Dendritic cell treated with granulocyte-macrophage colony-stimulating factor and Interleukin-4, amounts not matched to agents 40 ng/mL and 50 ng/mL, for 4 days (primary cell): ENCODE data around the gene DYNLT2B.
"Not testable (repeated sequence)": the region's sequence is repeated elsewhere in the genome, so short reads cannot be mapped to it uniquely, and the experiment has no call there.

Experiments
- H3K27ac Mint-ChIP-seq: one replicate; pipeline ENCODE4 v1.8.0; 2022; ENCODE audit warnings: mild to moderate bottlenecking, mixed read lengths
- H3K27me3 Mint-ChIP-seq: one replicate; pipeline ENCODE4 v1.8.0; 2022; ENCODE audit warnings: mild to moderate bottlenecking, mixed read lengths
- H3K36me3 Mint-ChIP-seq: one replicate; pipeline ENCODE4 v1.8.0; 2022; ENCODE audit warnings: low read depth, mixed read lengths
- H3K4me1 Mint-ChIP-seq: one replicate; pipeline ENCODE4 v1.8.0; 2022; ENCODE audit warnings: low read depth, mixed read lengths
- H3K4me3 Mint-ChIP-seq: one replicate; pipeline ENCODE4 v1.8.0; 2022; ENCODE audit warnings: mild to moderate bottlenecking, moderate library complexity, mixed read lengths
- H3K9me3 Mint-ChIP-seq: one replicate; pipeline ENCODE4 v1.8.0; 2022; ENCODE audit warnings: mixed read lengths
- intact Hi-C: fragments of 100-400 bp; cut with micrococcal nuclease; formaldehyde crosslinking; loops from one replicate; pipeline ENCODE4 v1.15.0; 2022

DYNLT2B gene

GRCh38 chr3:196274585-196274984 lies 43.5 kb downstream of the DYNLT2B start:
- intact Hi-C loops, result no loop called here
- H3K4me3 Mint-ChIP-seq, result no peak overlapping the region
- H3K4me1 Mint-ChIP-seq, result peaks cover 50% of the 10 kb centered on the region
- peaks cover 61% of the 10 kb centered on the region for H3K36me3 Mint-ChIP-seq
- H3K9me3 Mint-ChIP-seq, result no peaks in the 10 kb centered on the region
- peak overlapping the region; percentile 33 for H3K27ac Mint-ChIP-seq
- H3K27me3 Mint-ChIP-seq, result no peaks in the 10 kb centered on the region

- H3K36me3 Mint-ChIP-seq, result peaks cover 70% of the 10 kb centered on the region
- H3K4me1 Mint-ChIP-seq, result peaks cover 50% of the 10 kb centered on the region
- intact Hi-C loops, result no loop called here
- no peaks in the 10 kb centered on the region for H3K27me3 Mint-ChIP-seq
- H3K9me3 Mint-ChIP-seq, result no peaks in the 10 kb centered on the region
- H3K27ac Mint-ChIP-seq, result peak overlapping the region; percentile 33
- no peak overlapping the region for H3K4me3 Mint-ChIP-seq
Measured at GRCh38 chr3:196273655-196274054, 44.4 kb downstream of the DYNLT2B start.

GRCh38 chr3:196272826-196273225 lies 45.2 kb downstream of the DYNLT2B start:
- intact Hi-C loops, result no loop called here
- peaks cover 69% of the 10 kb centered on the region for H3K36me3 Mint-ChIP-seq
- H3K4me1 Mint-ChIP-seq, result peaks cover 47% of the 10 kb centered on the region
- H3K27me3 Mint-ChIP-seq, result no peaks in the 10 kb centered on the region
- H3K9me3 Mint-ChIP-seq, result no peaks in the 10 kb centered on the region
- no peak overlapping the region for H3K27ac Mint-ChIP-seq
- H3K4me3 Mint-ChIP-seq, result no peak overlapping the region

GRCh38 chr3:196270499-196270898 lies 47.5 kb downstream of the DYNLT2B start:
- intact Hi-C loops, result no loop called here
- H3K4me3 Mint-ChIP-seq, result no peak overlapping the region
- H3K9me3 Mint-ChIP-seq, result no peaks in the 10 kb centered on the region
- peak overlapping the region; percentile 36 for H3K27ac Mint-ChIP-seq
- H3K27me3 Mint-ChIP-seq, result no peaks in the 10 kb centered on the region
- H3K4me1 Mint-ChIP-seq, result peaks cover 39% of the 10 kb centered on the region
- H3K36me3 Mint-ChIP-seq, result peaks cover 81% of the 10 kb centered on the region

GRCh38 chr3:196268284-196269163 lies 49.5 kb downstream of the DYNLT2B start:
- Mint-ChIP-seq H3K4me1 (peaks cover 34% of the 10 kb centered on the region), H3K4me3 (no peak overlapping the region), H3K36me3 (peaks cover 83% of the 10 kb centered on the region), H3K27ac (peak overlapping the region; percentile 23), H3K27me3 (no peaks in the 10 kb centered on the region), H3K9me3 (no peaks in the 10 kb centered on the region)
- intact Hi-C loops, result no loop called here

GRCh38 chr3:196263819-196264218 lies 54.2 kb downstream of the DYNLT2B start:
- H3K9me3 Mint-ChIP-seq, result no peaks in the 10 kb centered on the region

GRCh38 chr3:196260784-196261183 lies 57.3 kb downstream of the DYNLT2B start:
- no peaks in the 10 kb centered on the region for H3K27me3 Mint-ChIP-seq
- H3K4me3 Mint-ChIP-seq, result no peak overlapping the region
- H3K9me3 Mint-ChIP-seq, result no peaks in the 10 kb centered on the region
- H3K27ac Mint-ChIP-seq, result no peak overlapping the region
- peaks cover 7% of the 10 kb centered on the region for H3K4me1 Mint-ChIP-seq
- intact Hi-C loops, result no loop called here
- H3K36me3 Mint-ChIP-seq, result peaks cover 95% of the 10 kb centered on the region

More at GRCh38 chr3:196263819-196264218, 54.2 kb downstream of the DYNLT2B start:
- H3K36me3 Mint-ChIP-seq, result peaks cover 88% of the 10 kb centered on the region
- H3K4me1 Mint-ChIP-seq, result peaks cover 14% of the 10 kb centered on the region
- no peak overlapping the region for H3K4me3 Mint-ChIP-seq
- H3K27ac Mint-ChIP-seq, result peak overlapping the region; percentile 5
- no peaks in the 10 kb centered on the region for H3K27me3 Mint-ChIP-seq
- intact Hi-C loops, result no loop called here

- no peak overlapping the region for H3K4me3 Mint-ChIP-seq
- no peaks in the 10 kb centered on the region for H3K9me3 Mint-ChIP-seq
- no peaks in the 10 kb centered on the region for H3K27me3 Mint-ChIP-seq
- peaks cover 79% of the 10 kb centered on the region for H3K36me3 Mint-ChIP-seq
- no peaks in the 10 kb centered on the region for H3K4me1 Mint-ChIP-seq
- intact Hi-C loops, result loop anchor here (10.0 kb wide), 1 partner anchor 229 kb away; no protein-coding TSS in a partner anchor
- no peak overlapping the region for H3K27ac Mint-ChIP-seq
Measured at GRCh38 chr3:196255776-196256175, 62.3 kb downstream of the DYNLT2B start.

- Mint-ChIP-seq H3K36me3 (peaks cover 68% of the 10 kb centered on the region), H3K27ac (no peak overlapping the region)
- intact Hi-C loops, result loop anchor here (10.0 kb wide), 1 partner anchor 230 kb away; no protein-coding TSS in a partner anchor
Measured at GRCh38 chr3:196254376-196255283, 63.4 kb downstream of the DYNLT2B start.

GRCh38 chr3:196251918-196252317 lies 66.1 kb downstream of the DYNLT2B start:
- intact Hi-C loops, result loop anchor here (2.0 to 10.0 kb wide), 2 partner anchors 233 to 267 kb away; no protein-coding TSS in a partner anchor
- Mint-ChIP-seq H3K9me3 (no peaks in the 10 kb centered on the region), H3K27ac (no peak overlapping the region), H3K4me3 (no peak overlapping the region), H3K4me1 (no peaks in the 10 kb centered on the region), H3K36me3 (peaks cover 68% of the 10 kb centered on the region), H3K27me3 (no peaks in the 10 kb centered on the region)

More at GRCh38 chr3:196254376-196255283, 63.4 kb downstream of the DYNLT2B start:
- Mint-ChIP-seq H3K27me3 (no peaks in the 10 kb centered on the region), H3K4me3 (no peak overlapping the region), H3K9me3 (no peaks in the 10 kb centered on the region), H3K4me1 (no peaks in the 10 kb centered on the region)

- no peak overlapping the region for H3K4me3 Mint-ChIP-seq
- H3K9me3 Mint-ChIP-seq, result no peaks in the 10 kb centered on the region
- peaks cover 82% of the 10 kb centered on the region for H3K36me3 Mint-ChIP-seq
- no peak overlapping the region for H3K27ac Mint-ChIP-seq
- intact Hi-C loops, result no loop called here
- H3K27me3 Mint-ChIP-seq, result no peaks in the 10 kb centered on the region
- H3K4me1 Mint-ChIP-seq, result no peaks in the 10 kb centered on the region
Measured at GRCh38 chr3:196246612-196247308, 71.3 kb downstream of the DYNLT2B start.

- H3K4me1 Mint-ChIP-seq, H3K27ac Mint-ChIP-seq, intact Hi-C loops, H3K4me3 Mint-ChIP-seq, H3K27me3 Mint-ChIP-seq, H3K9me3 Mint-ChIP-seq: not testable (repeated sequence)
- peaks cover 100% of the 10 kb centered on the region for H3K36me3 Mint-ChIP-seq
Measured at GRCh38 chr3:196244166-196244565, 73.9 kb downstream of the DYNLT2B start.

GRCh38 chr3:196241704-196242103 lies 76.3 kb downstream of the DYNLT2B start:
- Mint-ChIP-seq H3K4me1 (no peaks in the 10 kb centered on the region), H3K36me3 (peaks cover 100% of the 10 kb centered on the region), H3K27me3 (no peaks in the 10 kb centered on the region), H3K27ac (no peak overlapping the region), H3K4me3 (no peak overlapping the region), H3K9me3 (no peaks in the 10 kb centered on the region)
- intact Hi-C loops, result no loop called here
